ENCODE data around the gene ADAM8. TPM values are rescaled to one million over a fixed set of nuclear protein-coding genes. Genes with fewer than 3 reads are reported as not detected.
A peak's percentile ranks its signal among the peaks of the same experiment; 100 is the strongest.
"Not testable (repeated sequence)": the region's sequence is repeated elsewhere in the genome, so short reads cannot be mapped to it uniquely, and the experiment has no call there.

ADAM8 gene
- 0.31 and 0.51 TPM in 2 replicates for polyA plus RNA-seq (2014; cell fraction: cytosol; rRNA removed)
- 2.9 and 5.3 TPM in 2 replicates for polyA plus RNA-seq (2014; cell fraction: nucleus; rRNA removed)

DNA sequence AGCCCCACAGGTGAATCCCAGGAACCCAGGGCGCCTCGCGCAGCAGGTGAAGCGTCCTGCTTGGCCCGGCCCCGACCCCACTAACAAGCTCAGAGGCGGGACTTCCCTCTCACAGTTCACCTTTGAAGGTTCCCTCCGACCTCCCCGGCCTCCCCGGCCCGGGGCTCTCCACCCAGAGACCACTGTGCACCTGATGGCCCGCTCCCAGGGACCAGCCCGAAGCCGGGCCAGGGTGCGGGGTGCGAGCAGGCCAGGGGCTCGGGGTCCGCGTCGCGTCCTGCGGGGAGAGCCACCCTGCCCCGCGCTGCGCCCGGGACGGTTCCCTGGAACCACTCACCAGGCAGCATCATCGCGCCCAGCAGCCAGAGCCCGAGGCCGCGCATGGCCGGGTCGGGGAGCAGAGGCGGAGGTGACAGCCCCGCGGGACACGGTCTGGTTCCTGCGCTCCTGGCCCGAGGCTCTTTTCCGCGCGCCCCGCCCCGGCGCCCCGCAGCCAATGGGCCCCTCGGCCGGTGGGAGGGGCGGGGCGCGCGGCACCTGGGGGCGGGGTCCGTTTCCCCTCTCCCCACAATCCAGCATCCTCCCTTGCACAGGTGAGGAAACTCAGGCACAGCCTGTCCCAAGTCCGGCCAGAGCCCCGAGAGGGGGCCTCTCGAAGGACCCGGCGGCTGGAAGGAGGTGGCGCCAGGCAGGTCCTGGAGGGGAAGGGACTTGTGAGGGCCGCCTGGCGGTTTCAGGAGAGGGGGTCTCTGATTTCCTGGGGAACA is at the start of gene ADAM8:
TSS of gene ADAM8 (minus strand) at position 434 of the 767 bp plus-strand sequence. CDS start at position 383, 51 bp downstream.
- DNase-seq (ENCODE audit: low spot score) = peak; percentile 40

DNA sequence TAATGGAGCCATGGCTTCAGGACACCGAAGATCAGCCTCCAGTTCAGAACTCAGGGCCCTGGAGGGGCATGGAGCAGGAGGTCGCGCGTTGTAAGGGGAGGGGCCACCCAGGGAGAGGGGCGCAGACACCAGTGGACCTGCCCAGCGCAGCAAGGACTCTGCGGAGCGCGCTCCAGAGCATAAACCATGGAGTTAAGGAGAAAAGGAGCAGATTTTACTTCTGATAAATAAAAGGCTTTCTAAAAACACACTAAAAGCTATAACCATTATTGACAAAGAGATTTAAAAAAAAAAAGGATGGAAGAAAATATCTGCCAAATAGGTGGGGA is 49.5 kb upstream of the ADAM8 start:
- DNase-seq (ENCODE audit: low spot score) = peak; percentile 67

DNA sequence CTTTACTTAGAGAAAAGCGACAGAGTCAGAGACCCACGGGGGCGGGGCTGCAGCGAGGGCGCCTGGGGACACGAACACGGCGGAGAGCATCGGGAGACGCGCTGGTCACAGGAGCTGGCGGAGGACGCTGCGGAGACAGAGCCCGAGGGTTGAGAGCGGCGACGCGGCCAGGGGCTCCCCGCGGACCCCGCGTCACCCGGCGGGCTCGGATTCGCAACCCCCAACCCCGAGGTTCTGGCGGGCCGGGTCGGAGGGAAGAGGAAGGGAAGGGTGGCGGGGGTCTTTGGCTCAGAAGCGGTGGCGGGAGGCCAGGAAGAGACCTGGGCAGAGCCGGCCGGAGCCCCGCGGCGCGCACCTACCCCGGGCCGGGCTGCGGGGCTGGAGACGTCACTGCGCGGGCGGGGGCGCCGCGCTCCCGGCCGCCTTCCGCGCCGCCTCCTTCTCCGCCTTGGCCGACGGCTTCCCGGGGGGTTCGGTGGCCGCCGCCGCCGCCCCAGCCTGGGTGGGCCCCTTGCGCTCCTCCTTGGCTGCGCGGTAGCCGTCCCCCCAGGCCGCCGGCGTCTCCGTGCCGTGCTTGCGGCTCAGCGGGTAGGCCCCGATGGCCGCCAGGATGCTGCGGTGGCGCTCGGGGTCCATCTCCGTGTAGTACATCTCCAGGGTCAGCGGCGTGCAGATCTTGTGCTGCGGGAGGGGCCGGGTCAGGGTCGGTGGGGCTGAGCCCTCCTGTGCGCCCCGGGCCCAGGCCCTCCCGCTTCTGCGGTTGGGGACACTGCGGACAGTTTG is 49.0 kb upstream of the ADAM8 start:
- DNase-seq (ENCODE audit: low spot score) = peak; percentile 52

DNA sequence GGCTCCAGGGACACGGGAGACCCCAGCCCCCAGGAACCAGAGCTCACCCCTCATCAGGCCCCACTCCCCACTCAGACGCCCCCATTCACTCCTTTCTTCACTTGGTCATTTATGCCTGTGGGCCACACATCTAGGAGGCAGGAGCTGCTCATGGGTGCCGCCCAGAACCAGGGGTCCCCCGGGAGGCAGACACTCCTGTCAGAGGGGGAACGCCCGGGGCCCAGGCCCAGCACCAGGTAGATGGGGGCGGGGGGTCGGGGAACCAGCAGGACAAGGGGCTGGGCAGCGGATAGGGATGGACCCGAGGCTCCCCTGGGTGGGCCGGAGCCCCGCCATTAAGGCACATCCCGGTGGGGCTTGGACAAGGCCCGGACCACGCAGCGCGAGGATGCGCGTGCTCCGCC is 48.2 kb upstream of the ADAM8 start:
- DNase-seq (ENCODE audit: low spot score) = no peak

DNA sequence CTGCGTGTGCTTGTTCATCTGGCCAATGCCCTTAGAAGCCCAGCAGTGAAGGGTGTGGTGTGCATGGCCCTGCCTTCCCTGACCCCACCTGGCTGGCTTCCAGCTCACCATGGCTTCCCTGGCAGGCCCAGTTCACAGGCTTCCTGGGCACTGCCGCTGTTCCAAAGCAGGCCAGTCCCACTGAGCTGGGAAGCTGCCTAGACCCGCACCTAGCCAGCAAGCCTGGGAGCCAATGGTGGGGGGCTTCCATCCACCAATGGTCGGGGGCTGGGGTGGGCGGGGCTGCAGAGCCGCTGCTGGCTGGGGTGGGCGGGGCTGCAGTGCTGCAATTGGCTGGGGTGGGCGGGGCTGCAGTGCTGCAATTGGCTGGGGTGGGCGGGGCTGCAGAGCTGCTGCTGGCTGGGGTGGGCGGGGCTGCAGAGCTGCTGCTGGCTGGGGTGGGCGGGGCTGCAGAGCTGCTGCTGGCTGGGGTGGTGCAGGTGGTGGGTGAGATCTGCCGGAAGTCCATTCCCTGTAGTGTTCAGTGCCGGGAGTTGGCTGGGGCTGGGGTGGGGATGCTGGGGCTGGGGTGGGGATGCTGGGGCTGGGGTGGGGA is 47.6 kb upstream of the ADAM8 start:
- DNase-seq (ENCODE audit: low spot score) = peak; percentile 87

DNA sequence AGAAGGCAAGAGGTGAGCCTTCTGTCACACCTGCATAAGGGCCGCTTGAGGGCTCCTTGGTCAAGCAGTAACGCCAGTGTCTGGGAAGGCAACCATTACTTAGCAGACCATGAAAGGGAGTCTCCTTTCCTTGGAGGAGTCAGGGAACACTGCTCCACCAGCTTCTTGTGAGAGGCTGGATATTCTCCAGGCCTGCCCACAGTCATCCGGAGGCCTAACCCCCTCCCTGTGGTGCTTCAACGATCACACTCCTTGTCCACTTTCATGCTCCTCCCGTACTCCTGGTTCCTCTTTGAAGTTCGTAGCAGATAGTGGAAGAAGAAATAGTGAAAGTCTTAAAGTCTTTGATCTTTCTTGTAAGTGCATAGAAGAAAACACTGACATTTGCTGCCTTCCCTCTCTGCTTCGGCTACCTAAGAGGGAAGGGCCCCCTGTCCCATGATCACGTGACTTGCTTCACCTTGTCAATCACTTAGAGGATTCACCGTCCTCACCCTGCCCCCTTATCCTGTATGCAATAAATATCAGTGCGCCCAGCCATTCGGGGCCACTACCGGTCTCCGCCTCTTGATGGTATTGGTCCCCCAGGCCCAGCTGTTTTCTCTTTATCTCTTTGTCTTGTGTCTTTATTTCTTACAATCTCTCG is 45.5 kb upstream of the ADAM8 start:
- DNase-seq (ENCODE audit: low spot score) = not testable (repeated sequence)

DNA sequence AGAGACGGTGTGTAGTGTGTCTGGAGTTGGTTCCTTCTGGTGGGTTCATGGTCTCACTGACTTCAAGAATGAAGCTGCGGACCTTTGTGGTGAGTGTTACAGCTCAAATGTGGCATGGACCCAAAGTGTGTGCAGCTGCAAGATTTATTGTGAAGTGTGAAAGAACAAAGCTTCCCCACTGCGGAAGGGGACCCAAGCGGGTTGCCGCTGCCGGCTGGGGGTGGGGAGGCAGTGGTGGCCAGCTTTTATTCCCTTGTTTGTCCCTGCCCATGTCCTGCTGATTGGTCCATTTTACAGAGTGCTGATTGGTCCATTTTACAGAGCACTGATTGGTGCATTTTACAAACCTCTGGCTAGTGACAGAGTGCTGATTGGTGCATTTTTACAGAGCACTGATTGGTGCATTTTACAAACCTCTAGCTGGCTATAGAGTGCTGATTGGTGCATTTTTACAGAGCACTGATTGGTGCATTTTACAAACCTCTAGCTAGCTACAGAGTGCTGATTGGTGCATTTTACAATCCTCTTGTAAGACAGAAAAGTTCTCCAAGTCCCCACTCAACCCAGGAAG is 44.3 kb upstream of the ADAM8 start:
- not testable (repeated sequence) for DNase-seq (ENCODE audit: low spot score)

DNA sequence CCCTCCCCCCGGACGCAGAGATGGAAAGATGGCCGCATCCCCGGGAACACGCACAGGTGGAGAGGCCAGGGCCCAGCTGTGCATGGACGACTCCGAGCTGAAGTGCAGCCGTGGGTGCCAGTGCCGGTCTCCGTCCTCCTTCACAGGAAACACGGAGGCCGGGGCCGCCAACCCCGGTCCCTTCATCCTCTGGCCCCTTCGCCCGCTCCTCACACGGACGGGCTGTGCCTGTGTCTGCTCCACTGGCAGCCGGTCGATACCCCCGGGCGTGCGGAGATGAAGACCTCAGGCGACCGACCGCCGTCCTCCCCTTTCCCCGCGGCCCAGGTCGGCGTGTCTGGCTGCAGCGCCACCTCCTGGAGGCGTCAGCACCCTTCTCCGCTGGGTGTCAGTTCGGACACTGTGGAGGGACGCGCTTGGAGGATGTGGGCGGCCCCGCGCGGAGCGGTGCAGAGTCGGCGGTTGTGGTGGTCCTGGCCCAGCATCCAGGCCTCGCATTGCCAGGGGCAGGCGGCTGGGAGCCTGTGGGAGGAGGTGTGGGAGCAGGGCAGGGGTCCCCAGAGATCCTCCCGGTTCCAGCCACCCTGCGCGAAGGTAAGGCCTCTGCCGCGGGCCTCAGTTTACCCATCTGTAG is 41.9 kb upstream of the ADAM8 start:
- peak; percentile 84 for DNase-seq (ENCODE audit: low spot score)

DNA sequence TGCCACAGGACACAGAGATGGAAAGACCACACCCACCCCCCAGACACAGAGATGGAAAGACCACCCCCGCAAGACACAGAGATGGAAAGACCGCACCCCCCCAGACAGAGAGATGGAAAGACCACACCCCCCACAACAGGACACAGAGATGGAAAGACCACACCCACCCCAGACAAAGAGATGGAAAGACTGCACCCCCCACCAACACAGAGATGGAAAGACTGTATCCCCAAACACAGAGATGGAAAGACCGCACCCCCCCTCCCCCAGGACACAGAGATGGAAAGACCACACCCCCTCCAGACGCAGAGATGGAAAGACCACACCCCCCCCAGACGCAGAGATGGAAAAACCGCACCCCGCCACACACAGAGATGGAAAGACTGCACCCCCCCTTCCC is 40.1 kb upstream of the ADAM8 start:
- DNase-seq (ENCODE audit: low spot score) = no peak

DNA sequence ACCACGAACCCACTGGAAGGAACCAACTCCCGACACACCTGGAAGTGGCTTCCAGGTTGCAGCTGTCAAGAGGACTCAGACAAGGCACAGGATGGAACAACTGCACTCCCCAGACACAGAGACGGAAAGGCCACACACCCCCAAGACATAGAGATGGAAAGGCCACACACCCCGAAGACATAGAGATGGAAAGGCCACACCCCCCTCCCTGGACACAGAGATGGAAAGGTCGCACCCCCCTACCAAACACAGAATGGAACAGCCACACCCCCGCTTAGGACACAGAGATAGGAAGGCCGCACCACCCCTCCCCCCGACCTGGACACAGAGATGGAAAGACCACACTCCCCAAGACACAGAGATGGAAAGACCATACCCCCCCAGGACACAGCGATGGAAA is 39.6 kb upstream of the ADAM8 start:
- DNase-seq (ENCODE audit: low spot score) = no peak

DNA sequence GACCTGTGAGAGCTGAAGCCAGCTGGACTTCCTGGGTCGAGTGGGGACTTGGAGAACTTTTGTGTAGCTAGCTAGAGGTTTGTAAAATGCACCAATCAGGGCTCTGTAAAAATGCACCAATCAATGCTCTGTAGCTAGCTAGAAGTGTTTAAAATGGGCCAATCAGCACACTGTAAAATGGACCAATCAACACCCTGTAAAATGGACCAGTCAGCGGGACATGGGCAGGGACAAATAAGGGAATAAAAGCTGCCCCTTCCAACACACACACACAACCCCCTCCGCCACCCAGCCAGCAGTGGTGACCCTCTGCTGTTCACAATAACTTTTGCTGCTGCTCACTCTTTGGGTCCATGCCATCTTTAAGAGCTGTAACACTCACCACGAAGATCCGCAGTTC is 39.2 kb upstream of the ADAM8 start:
- no peak for DNase-seq (ENCODE audit: low spot score)

DNA sequence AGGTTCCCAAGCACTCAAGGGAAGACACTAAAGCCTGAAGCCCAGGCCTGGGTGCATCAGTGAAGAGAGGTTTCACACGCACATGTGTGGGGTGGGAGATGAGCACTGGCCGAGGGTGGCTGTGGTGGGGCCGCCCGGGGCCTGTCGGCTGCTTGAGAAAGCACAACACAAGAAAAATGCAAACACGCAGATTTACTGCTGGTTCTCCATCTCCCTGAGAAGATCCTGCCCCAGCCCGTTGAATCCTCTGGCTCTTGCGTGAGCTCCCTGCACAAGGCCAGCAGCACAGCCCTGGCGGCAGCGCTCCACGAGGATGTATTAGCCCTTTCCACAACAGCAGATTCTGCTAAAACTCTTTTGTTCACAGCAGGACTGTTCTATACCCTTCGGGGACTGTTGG is 38.2 kb upstream of the ADAM8 start:
- no peak for DNase-seq (ENCODE audit: low spot score)

DNA sequence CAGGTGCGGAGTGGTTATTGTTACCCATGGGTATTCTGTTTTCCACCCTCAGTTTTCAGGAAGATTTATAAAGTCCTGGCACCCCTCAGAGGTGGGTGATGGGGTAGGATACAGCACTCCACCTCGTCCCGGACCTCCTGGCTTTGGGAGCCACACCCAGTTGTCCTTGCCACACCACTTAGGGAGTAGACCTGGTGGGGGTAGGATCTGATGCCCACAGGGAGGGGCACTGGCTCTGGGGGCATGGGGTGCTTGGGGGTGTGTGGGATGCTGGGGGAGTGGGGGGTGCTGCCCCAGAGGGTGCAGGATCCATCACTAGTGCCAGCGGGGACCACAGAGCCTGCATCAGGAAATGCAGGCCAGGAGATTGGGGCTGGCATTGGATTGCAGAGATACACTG is 36.5 kb upstream of the ADAM8 start:
- DNase-seq (ENCODE audit: low spot score) = no peak

DNA sequence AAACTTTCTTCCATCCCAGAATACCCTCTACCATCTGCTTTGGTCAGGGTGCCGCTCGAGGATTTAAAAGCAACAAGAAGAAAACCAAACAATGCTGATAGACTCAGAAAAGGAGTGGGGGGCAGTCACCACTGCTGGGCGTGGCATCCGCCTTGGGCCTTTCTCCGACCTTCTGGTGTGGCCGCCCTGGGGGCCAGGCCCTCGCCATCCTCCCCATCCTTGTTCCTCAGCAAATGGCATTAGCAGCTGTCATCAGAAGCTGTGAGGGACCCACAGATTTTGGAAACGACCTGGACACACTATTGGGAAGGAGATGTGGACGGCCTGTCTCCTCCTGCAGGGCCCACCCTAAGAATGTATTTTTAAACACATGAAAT is 36.1 kb upstream of the ADAM8 start:
- DNase-seq (ENCODE audit: low spot score) = no peak

DNA sequence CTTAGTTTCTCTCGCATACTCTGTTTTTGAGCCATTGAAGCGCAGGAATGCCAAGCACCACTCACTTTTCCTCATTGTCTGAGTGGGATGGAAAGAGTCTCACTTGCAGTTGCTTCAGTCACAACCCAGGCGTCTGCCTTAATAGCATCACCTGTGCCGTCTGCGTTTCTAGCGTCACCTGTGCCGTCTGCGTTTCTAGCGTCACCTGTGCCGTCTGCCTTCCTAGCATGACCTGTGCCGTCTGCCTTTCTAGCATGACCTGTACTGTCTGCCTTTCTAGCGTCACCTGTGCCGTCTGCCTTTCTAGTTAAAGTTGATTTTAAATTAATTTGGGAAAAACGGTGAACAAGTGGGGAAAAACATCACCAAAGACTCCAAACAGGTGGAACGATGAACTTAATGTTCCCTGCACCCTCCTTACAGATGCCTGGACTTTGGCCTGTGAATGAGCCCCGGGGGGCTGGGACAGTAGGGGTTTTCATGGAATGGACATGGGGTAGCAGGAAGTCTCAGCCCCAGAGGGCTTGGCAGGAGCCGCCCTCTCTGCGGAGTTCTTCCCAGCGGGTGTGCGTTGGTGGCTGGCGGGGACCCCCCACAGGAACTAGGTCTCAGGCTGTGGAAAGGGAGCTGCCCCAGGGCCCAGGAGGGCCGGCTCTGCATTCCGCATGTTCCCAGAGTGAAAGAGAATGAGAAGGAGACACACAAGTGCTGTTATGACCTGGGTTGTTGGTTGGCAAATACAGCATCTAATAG is 35.5 kb upstream of the ADAM8 start:
- DNase-seq (ENCODE audit: low spot score) = no peak

DNA sequence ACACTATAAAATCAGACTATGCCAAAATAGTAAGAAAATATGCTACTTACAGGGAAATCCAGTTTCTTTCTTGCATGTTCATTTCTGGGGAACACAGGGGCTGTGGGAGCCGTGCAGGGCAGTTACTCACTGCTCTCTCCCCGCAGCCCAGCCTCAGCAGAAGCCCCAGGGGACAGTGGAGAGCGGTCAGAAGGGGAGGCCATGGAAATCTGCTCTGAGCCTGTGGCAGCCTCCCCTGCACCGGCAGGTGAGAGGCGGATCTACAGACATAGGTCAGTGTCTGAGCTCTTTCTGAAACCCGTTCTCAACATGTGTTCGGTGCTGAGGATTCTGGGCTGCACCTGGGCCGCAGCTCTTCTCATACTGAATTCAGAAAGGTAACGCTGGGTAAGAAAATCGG is 34.9 kb upstream of the ADAM8 start:
- DNase-seq (ENCODE audit: low spot score) = no peak

DNA sequence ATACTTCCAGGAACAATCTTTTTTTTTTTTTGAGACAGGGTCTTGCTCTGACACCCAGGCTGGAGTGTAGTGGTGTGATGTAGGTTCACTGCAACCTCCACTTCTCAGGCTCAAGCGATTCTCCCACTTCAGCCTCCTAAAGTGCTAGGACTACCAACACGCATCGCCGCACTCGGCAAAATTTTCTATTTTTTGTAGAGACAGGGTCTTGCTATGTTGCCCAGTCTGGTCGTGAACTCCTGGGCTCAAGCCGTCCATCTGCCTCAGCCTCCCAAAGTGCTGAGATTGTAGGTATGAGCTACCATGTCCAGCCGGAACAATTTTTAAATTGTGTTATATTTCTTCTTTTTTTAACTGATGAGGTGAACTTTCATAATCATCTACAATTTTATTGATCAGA is 34.1 kb upstream of the ADAM8 start:
- DNase-seq (ENCODE audit: low spot score) = no peak

DNA sequence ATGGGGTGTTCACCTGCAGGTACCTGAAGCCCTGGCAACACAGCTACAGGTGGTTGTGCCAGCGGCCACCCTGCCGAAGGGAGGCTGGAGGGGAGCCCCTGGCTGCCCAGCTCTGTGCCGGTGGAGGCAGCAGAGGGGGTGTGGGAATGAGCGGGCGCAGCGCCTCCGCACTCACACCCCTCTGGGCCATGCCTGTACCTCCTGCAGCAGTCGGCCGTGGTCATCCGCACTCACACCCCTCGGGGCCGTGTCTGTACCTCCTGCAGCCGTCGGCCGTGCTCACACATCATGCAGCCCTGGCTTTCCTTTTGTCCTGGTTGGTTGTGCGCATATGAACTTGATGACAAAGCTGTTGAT is 33.7 kb upstream of the ADAM8 start:
- DNase-seq (ENCODE audit: low spot score) = no peak

DNA sequence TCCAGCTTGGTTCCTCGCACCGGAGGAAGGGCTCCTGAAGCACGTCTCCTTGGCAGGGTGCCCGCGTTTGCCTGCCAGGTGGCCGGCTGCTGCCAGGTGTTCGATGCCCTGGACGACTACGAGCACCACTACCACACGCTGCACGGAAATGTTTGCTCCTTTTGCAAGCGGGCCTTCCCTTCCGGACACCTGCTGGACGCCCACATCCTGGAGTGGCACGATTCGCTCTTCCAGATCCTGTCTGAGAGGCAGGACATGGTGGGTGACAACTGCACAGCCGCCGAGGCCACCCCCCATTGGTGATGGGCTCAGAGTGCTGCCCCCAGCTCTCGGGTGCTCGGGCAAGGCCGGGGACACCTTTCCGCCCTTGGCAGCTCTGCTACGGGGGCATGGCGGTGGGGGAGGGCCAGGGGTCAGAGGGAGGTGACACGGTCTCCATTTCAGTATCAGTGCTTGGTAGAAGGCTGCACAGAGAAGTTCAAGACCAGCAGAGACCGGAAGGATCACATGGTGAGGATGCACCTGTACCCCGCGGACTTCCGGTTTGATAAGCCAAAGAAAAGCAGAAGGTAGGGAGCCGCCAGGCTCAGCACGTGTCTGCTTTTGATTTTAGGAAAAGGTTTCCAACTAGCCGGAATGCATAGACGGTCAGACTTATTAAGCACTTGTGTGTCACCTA is 33.2 kb upstream of the ADAM8 start:
- DNase-seq (ENCODE audit: low spot score) = no peak

DNA sequence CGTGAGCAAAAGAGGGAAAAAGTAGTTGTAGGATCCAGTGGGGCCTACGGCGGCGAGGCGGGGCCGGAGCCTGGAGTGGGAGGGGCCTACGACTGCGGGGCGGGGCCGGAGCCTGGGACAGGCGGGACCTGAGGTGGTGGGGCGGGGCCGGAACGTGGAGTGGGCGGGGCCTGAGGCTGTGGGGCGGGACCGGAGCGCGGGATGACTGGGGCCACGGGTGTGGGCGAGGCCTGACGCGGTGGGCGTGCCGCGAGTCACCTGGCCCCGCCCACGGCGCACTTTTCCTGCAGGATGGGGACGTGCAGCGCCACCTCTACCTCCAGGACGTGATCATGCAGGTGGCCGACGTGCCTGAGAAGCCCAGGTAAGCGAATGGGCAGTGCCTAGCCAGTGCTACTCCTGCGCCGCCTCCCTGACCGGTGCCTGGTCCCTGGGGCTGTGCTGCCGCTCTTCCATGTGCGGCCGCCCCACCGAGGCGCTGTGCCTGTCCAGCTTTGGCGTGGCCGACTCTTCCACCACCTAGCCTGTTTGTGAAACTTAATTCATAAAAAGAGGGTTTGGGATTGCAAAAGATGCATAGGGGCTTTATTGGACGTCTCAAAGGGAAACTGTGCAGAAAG is 32.5 kb upstream of the ADAM8 start:
- peak; percentile 83 for DNase-seq (ENCODE audit: low spot score)
